GM23338 (cell line): Measurements from ENCODE around the gene AMBP.

Experiments
- CREB1 ChIP-seq: fragments of 250-450 bp; sonication (Bioruptor Pico); IDR thresholded peaks from 2 replicates; pipeline ENCODE4 v1.5.0; 2020; ENCODE audit warnings: low read depth, mild to moderate bottlenecking, moderate library complexity
- CTCF ChIP-seq, 2 experiments: fragments of 200-600 bp in 1 of 2; sonication (generic) in 1 of 2; conservative IDR thresholded peaks; 2 replicates each; pipeline versions ENCODE4 v1.5.1 to v1.6.1; 2016 to 2017; ENCODE audit warnings: antibody characterized with exemption in 2 of 2, low read depth in 2 of 2, mild to moderate bottlenecking in 2 of 2, moderate library complexity in 1 of 2
- EZH2 ChIP-seq: fragments of 200-600 bp; sonication (generic); IDR thresholded peaks from one replicate; pipeline ENCODE4 v1.8.0; 2017; ENCODE audit warnings: antibody characterized with exemption, mild to moderate bottlenecking, low read depth; ENCODE audit not compliant: unreplicated experiment
- EZH2phosphoT487 ChIP-seq: fragments of 200-600 bp; sonication (generic); IDR thresholded peaks from one replicate; pipeline ENCODE4 v1.8.1; 2018; ENCODE audit warnings: antibody characterized with exemption; ENCODE audit not compliant: unreplicated experiment
- JUNB ChIP-seq: IDR thresholded peaks from one replicate; pipeline ENCODE4 v1.6.1; 2016; ENCODE audit warnings: antibody characterized with exemption; ENCODE audit not compliant: unreplicated experiment
- POLR2AphosphoS5 ChIP-seq: IDR thresholded peaks from 2 replicates; pipeline ENCODE4 v1.6.1; 2016; ENCODE audit warnings: antibody characterized with exemption, low read depth
- REST ChIP-seq: IDR thresholded peaks from one replicate; pipeline ENCODE4 v1.6.1; 2018; ENCODE audit warnings: antibody characterized with exemption; ENCODE audit not compliant: unreplicated experiment
- STAT1 ChIP-seq: IDR thresholded peaks from one replicate; pipeline ENCODE4 v1.6.1; 2016; ENCODE audit warnings: antibody characterized with exemption; ENCODE audit not compliant: unreplicated experiment
- ZNF114 ChIP-seq: fragments of 250-450 bp; sonication (Bioruptor Pico); IDR thresholded peaks from 2 replicates; pipeline ENCODE4 v1.5.0; 2020; ENCODE audit warnings: mild to moderate bottlenecking, moderate library complexity
- TF ChIP-seq, protein P1 (sequence below): fragments of 250-450 bp; sonication (Bioruptor Pico); IDR thresholded peaks from 2 replicates; pipeline ENCODE4 v1.5.0; 2020; ENCODE audit warnings: mild to moderate bottlenecking, moderate library complexity

DNA sequence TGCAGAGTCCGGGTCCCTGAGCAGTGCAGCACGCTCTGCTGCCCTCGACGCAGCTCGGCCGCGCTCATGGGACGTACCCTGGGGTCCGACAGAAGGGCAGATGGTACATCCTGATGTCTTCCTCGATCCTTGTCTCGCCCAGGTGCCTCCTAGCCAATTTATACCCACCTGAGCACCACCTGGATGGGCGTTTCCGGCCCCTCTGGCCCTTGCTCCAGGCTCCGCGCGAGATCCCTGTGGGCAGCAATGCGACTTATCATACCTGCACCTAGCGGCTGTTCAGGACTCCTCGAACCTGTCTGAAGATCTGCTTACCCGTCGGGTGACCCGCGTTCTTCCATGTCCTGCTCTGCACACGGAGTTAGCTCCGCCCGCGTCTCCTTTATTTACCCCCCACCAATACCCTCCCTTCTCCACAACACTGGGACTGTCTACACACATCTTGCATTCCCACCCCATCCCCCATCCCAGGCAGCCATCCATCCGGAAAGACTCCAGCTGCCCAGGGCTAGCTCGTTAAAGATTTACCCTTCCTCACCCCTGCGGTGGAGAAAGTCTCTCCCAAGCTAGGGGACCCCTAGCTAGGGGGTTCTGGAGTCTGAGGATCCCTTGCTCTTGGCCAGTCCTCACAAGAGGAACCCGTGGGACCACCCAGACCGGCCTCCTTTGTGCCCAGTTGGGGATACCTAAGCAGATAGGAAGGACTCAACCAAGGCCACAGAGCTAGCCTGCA, 21.0 kb upstream of the AMBP start, which contains the start of gene KIF12:
- no peak for TF ChIP-seq POLR2AphosphoS5
- no peak for TF ChIP-seq CTCF (conservative IDR thresholded peaks at IDR 0.05; ENCODE audit: low read depth in 2 of 2)
- TF ChIP-seq CREB1, result no peak
- TF ChIP-seq EZH2phosphoT487, result no peak
- peak; percentile 10 for TF ChIP-seq EZH2
- no peak for TF ChIP-seq REST
- TF ChIP-seq, protein P1, sequence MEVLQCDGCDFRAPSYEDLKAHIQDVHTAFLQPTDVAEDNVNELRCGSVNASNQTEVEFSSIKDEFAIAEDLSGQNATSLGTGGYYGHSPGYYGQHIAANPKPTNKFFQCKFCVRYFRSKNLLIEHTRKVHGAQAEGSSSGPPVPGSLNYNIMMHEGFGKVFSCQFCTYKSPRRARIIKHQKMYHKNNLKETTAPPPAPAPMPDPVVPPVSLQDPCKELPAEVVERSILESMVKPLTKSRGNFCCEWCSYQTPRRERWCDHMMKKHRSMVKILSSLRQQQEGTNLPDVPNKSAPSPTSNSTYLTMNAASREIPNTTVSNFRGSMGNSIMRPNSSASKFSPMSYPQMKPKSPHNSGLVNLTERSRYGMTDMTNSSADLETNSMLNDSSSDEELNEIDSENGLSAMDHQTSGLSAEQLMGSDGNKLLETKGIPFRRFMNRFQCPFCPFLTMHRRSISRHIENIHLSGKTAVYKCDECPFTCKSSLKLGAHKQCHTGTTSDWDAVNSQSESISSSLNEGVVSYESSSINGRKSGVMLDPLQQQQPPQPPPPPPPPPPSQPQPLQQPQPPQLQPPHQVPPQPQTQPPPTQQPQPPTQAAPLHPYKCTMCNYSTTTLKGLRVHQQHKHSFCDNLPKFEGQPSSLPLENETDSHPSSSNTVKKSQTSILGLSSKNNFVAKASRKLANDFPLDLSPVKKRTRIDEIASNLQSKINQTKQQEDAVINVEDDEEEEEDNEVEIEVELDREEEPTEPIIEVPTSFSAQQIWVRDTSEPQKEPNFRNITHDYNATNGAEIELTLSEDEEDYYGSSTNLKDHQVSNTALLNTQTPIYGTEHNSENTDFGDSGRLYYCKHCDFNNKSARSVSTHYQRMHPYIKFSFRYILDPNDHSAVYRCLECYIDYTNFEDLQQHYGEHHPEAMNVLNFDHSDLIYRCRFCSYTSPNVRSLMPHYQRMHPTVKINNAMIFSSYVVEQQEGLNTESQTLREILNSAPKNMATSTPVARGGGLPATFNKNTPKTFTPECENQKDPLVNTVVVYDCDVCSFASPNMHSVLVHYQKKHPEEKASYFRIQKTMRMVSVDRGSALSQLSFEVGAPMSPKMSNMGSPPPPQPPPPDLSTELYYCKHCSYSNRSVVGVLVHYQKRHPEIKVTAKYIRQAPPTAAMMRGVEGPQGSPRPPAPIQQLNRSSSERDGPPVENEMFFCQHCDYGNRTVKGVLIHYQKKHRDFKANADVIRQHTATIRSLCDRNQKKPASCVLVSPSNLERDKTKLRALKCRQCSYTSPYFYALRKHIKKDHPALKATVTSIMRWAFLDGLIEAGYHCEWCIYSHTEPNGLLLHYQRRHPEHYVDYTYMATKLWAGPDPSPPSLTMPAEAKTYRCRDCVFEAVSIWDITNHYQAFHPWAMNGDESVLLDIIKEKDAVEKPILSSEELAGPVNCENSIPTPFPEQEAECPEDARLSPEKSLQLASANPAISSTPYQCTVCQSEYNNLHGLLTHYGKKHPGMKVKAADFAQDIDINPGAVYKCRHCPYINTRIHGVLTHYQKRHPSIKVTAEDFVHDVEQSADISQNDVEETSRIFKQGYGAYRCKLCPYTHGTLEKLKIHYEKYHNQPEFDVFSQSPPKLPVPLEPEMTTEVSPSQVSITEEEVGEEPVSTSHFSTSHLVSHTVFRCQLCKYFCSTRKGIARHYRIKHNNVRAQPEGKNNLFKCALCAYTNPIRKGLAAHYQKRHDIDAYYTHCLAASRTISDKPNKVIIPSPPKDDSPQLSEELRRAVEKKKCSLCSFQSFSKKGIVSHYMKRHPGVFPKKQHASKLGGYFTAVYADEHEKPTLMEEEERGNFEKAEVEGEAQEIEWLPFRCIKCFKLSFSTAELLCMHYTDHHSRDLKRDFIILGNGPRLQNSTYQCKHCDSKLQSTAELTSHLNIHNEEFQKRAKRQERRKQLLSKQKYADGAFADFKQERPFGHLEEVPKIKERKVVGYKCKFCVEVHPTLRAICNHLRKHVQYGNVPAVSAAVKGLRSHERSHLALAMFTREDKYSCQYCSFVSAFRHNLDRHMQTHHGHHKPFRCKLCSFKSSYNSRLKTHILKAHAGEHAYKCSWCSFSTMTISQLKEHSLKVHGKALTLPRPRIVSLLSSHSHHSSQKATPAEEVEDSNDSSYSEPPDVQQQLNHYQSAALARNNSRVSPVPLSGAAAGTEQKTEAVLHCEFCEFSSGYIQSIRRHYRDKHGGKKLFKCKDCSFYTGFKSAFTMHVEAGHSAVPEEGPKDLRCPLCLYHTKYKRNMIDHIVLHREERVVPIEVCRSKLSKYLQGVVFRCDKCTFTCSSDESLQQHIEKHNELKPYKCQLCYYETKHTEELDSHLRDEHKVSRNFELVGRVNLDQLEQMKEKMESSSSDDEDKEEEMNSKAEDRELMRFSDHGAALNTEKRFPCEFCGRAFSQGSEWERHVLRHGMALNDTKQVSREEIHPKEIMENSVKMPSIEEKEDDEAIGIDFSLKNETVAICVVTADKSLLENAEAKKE (CRISPR knock-in tag), result no peak
- no peak for TF ChIP-seq STAT1
- no peak for TF ChIP-seq ZNF114 (CRISPR knock-in tag)
- no peak for TF ChIP-seq JUNB
